Lung (tissue), 12 donors: Measurements from ENCODE around the gene SCML1. TPM values are rescaled to one million over a fixed set of nuclear protein-coding genes. Genes with fewer than 3 reads are reported as not detected.

Experiments
- ATAC-seq: fragments of 200-7000 bp; cut with Tn5 transposase; one replicate; pipeline ENCODE4 v1.9.1; 2020; ENCODE audit warnings: moderate number of reproducible peaks; ENCODE audit not compliant: insufficient read depth, low FRiP score
- DNase-seq, 3 donors: peaks; one replicate each; pipeline ENCODE4 v3.0.0-alpha.2; 2013 to 2017
- H3K27ac ChIP-seq, 2 donors: one replicate each; pipeline ENCODE4 v1.5.1; 2013; ENCODE audit warnings: mild to moderate bottlenecking in 2 of 2, moderate library complexity in 2 of 2, control low read depth in 1 of 2, inconsistent platforms in 1 of 2, low read depth in 1 of 2, low read length in 1 of 2
- H3K27me3 ChIP-seq, 3 donors: one replicate each; pipeline ENCODE4 v1.5.1; 2013; ENCODE audit warnings: low read length in 2 of 3; ENCODE audit not compliant: control insufficient read depth in 3 of 3, insufficient read depth in 3 of 3
- H3K36me3 ChIP-seq, 4 donors: one replicate each; pipeline ENCODE4 v1.5.1; 2013; ENCODE audit warnings: low read length in 4 of 4, mild to moderate bottlenecking in 1 of 4, moderate library complexity in 1 of 4; ENCODE audit not compliant: control insufficient read depth in 4 of 4, insufficient read depth in 4 of 4
- H3K4me1 ChIP-seq, 5 donors: one replicate each; pipeline ENCODE4 v1.5.1; 2013; ENCODE audit warnings: low read length in 5 of 5, mild to moderate bottlenecking in 2 of 5, moderate library complexity in 1 of 5; ENCODE audit not compliant: control insufficient read depth in 5 of 5, insufficient read depth in 5 of 5
- H3K4me3 ChIP-seq: one replicate; pipeline ENCODE4 v1.5.1; 2013; ENCODE audit warnings: mild to moderate bottlenecking, control low read depth, moderate library complexity
- H3K9ac ChIP-seq, 2 donors: one replicate each; pipeline ENCODE4 v1.5.1; 2013; ENCODE audit warnings: low read length in 2 of 2, control low read depth in 1 of 2; ENCODE audit not compliant: insufficient read depth in 1 of 2
- H3K9me3 ChIP-seq, 4 donors: one replicate each; pipeline ENCODE4 v1.5.1; 2013; ENCODE audit warnings: low read length in 3 of 4, mild to moderate bottlenecking in 1 of 4, moderate library complexity in 1 of 4; ENCODE audit not compliant: control insufficient read depth in 4 of 4, insufficient read depth in 3 of 4
- CTCF ChIP-seq: IDR thresholded peaks from 2 replicates; pipeline ENCODE4 v1.5.1; 2012; ENCODE audit warnings: mild to moderate bottlenecking; ENCODE audit errors: control extremely low read depth, extremely low read depth
- WGBS, 2 donors: extraction: QIAGEN DNeasy Blood & Tissue Kit; methylation state at CpG; one replicate each; pipeline ENCODE4 v1.1.7; 2013; 5-methylcytosine and 5-hydroxymethylcytosine counted together
- polyA plus RNA-seq, 2 donors: library from polyadenylated mRNA; stranded (reverse); fragments of 200-250 nt; gene quantifications; one replicate each; pipeline ENCODE4 v1.2.1, GENCODE V29; 2013
- total RNA-seq, 2 donors: library from RNA; depleted of rRNA in 1 of 2; stranded (reverse); fragments of >200 nt in 1 of 2; gene quantifications; one replicate each; pipeline ENCODE4 v1.2.1, GENCODE V29; 2014 to 2021
- donor health status: control.
- donor health status: control.
- donor health status: Bipolar disorder and iron deficiency.
- donor health status: healthy.
- donor health status: DM: yes; HTN: yes; CAD: no.

SCML1 gene
- total and polyA plus RNA-seq, 4 donors = 6.5 to 30.8 (median 14.5) TPM

- Histone ChIP-seq H3K9me3 (no peaks in the 10 kb centered on the region), H3K27me3 (peaks cover 3 to 36% (median 15%) of the 10 kb centered on the region in 3 donors), H3K9ac (no peak overlapping the region), H3K4me3 (no peak overlapping the region), H3K36me3 (no peaks in the 10 kb centered on the region), H3K4me1 (peaks cover 0 to 1% (median 0%) of the 10 kb centered on the region in 5 donors), H3K27ac (no peak overlapping the region)
- WGBS, 2 donors = 22 to 40% methylated on average over 2 of the region's 2 CpGs
- ATAC-seq (no peak), DNase-seq (no peak)
- no peak for TF ChIP-seq CTCF
These were observed 6.6 kb downstream of the SCML1 start for GRCh38 chrX:17743913-17744312.

- peaks cover 0 to 3% (median 0%) of the 10 kb centered on the region in 5 donors for H3K4me1 ChIP-seq
- no peaks in the 10 kb centered on the region for H3K36me3 ChIP-seq
- H3K4me3 ChIP-seq = no peak overlapping the region
- 81 to 89% methylated on average over 2 of the region's 2 CpGs for WGBS, 2 donors
- peak in 2 of 3 donors; percentile 39 to 51 for DNase-seq
- H3K9ac ChIP-seq = no peak overlapping the region
- TF ChIP-seq CTCF = no peak
- no peak for ATAC-seq
- no peak overlapping the region for H3K27ac ChIP-seq
- H3K27me3 ChIP-seq = peaks cover 3 to 39% (median 24%) of the 10 kb centered on the region in 3 donors
- no peaks in the 10 kb centered on the region for H3K9me3 ChIP-seq
These were observed 7.7 kb downstream of the SCML1 start for GRCh38 chrX:17744896-17745523.

- ATAC-seq (no peak), DNase-seq (no peak)
- H3K9me3 ChIP-seq = no peaks in the 10 kb centered on the region
- no peaks in the 10 kb centered on the region for H3K36me3 ChIP-seq
- peaks cover 0 to 3% (median 0%) of the 10 kb centered on the region in 5 donors for H3K4me1 ChIP-seq
- H3K27me3 ChIP-seq = peaks cover 0 to 32% (median 25%) of the 10 kb centered on the region in 3 donors
- TF ChIP-seq CTCF = no peak
- H3K27ac ChIP-seq = no peak overlapping the region
- H3K9ac ChIP-seq = no peak overlapping the region
- WGBS, 2 donors = 82 to 92% methylated on average over 5 of the region's 5 CpGs
- H3K4me3 ChIP-seq = no peak overlapping the region
These were observed 10.4 kb downstream of the SCML1 start for GRCh38 chrX:17747692-17748091.
